Vagina (tissue), 2 donors: ENCODE data around the gene ASB18. TPM values are rescaled to one million over a fixed set of nuclear protein-coding genes. Genes with fewer than 3 reads are reported as not detected.

Source experiments
- DNase-seq, 2 donors: peaks; one replicate each; pipeline ENCODE4 v3.0.0-alpha.2; 2017; ENCODE audit errors: extremely low spot score in 2 of 2
- H3K27ac ChIP-seq: fragments of 200-600 bp; sonication (generic); one replicate; pipeline ENCODE4 v1.5.1; 2019
- H3K27me3 ChIP-seq: fragments of 200-600 bp; sonication (generic); one replicate; pipeline ENCODE4 v1.5.1; 2019
- H3K36me3 ChIP-seq, 2 donors: fragments of 200-600 bp; sonication (generic); one replicate each; pipeline ENCODE4 v1.5.1; 2017 to 2019
- H3K4me1 ChIP-seq: fragments of 200-600 bp; sonication (generic); one replicate; pipeline ENCODE4 v1.5.1; 2019
- H3K4me3 ChIP-seq, 2 donors: fragments of 200-600 bp; sonication (generic); 1 replicate in 1 of 2; 2 replicates in 1 of 2; pipeline ENCODE4 v1.5.1; 2016 to 2019
- H3K9me3 ChIP-seq: fragments of 200-600 bp; sonication (generic); one replicate; pipeline ENCODE4 v1.5.1; 2019
- CTCF ChIP-seq, 3 experiments: fragments of 450-650 bp in 2 of 3; fragments of 200-600 bp in 1 of 3; sonication (generic) in 1 of 3; IDR thresholded peaks; one replicate each; pipeline ENCODE4 v1.5.1; 2017 to 2019; ENCODE audit warnings: antibody characterized with exemption in 3 of 3, mild to moderate bottlenecking in 2 of 3, moderate library complexity in 2 of 3
- POLR2A ChIP-seq, 2 donors: fragments of 450-650 bp; IDR thresholded peaks; one replicate each; pipeline ENCODE4 v1.6.1; 2017; ENCODE audit warnings: antibody characterized with exemption in 2 of 2, mild to moderate bottlenecking in 2 of 2, moderate library complexity in 2 of 2
- POLR2AphosphoS5 ChIP-seq, 2 donors: sonication (generic); formaldehyde crosslinking; IDR thresholded peaks; one replicate each; pipeline ENCODE4 v1.9.0; 2017; ENCODE audit warnings: antibody characterized with exemption in 2 of 2, mild to moderate bottlenecking in 2 of 2, low read depth in 1 of 2; ENCODE audit not compliant: insufficient read depth in 1 of 2
- intact Hi-C: fragments of 100-400 bp; cut with DNase I; formaldehyde crosslinking; loops from one replicate; pipeline ENCODE4 v1.15.1; 2023
- total RNA-seq: library from RNA; depleted of rRNA; stranded (reverse); fragments of >200 nt; gene quantifications from one replicate; pipeline ENCODE4 v1.2.3, GENCODE V29; 2016

ASB18 gene
- total RNA-seq, 1 donor from 2014 or later, result not detected

- Histone ChIP-seq H3K27ac (no peak overlapping the region), H3K4me1 (no peaks in the 10 kb centered on the region), H3K4me3 (no peak overlapping the region), H3K27me3 (no peaks in the 10 kb centered on the region), H3K9me3 (no peaks in the 10 kb centered on the region), H3K36me3 (no peaks in the 10 kb centered on the region)
- TF ChIP-seq POLR2AphosphoS5 (IDR thresholded peaks at IDR 0.05; ENCODE audit: insufficient read depth in 1 of 2, low read depth in 1 of 2), result no peak
- TF ChIP-seq POLR2A (IDR thresholded peaks at IDR 0.05), result no peak
- TF ChIP-seq CTCF (IDR thresholded peaks at IDR 0.05), result no peak
- intact Hi-C loops, result no loop called here
- no peak for DNase-seq
These were observed 69.4 kb downstream of the ASB18 start for GRCh38 chr2:236194786-236195185.

GRCh38 chr2:236193026-236193425, 71.2 kb downstream of the ASB18 start:
- intact Hi-C loops, result no loop called here

GRCh38 chr2:236190674-236191073, 73.5 kb downstream of the ASB18 start:
- no peak for DNase-seq
- Histone ChIP-seq H3K4me1 (no peaks in the 10 kb centered on the region), H3K9me3 (no peaks in the 10 kb centered on the region), H3K4me3 (no peak overlapping the region), H3K27ac (no peak overlapping the region), H3K27me3 (no peaks in the 10 kb centered on the region), H3K36me3 (no peaks in the 10 kb centered on the region)
- intact Hi-C loops, result no loop called here
- TF ChIP-seq POLR2A (IDR thresholded peaks at IDR 0.05), result no peak
- no peak for TF ChIP-seq POLR2AphosphoS5 (IDR thresholded peaks at IDR 0.05; ENCODE audit: insufficient read depth in 1 of 2, low read depth in 1 of 2)
- TF ChIP-seq CTCF (IDR thresholded peaks at IDR 0.05), result no peak

More at GRCh38 chr2:236193026-236193425, 71.2 kb downstream of the ASB18 start:
- Histone ChIP-seq H3K36me3 (no peaks in the 10 kb centered on the region), H3K4me1 (no peaks in the 10 kb centered on the region), H3K27me3 (no peaks in the 10 kb centered on the region), H3K4me3 (no peak overlapping the region), H3K27ac (no peak overlapping the region), H3K9me3 (no peaks in the 10 kb centered on the region)
- DNase-seq, result no peak
- TF ChIP-seq CTCF (IDR thresholded peaks at IDR 0.05) (no peak), POLR2AphosphoS5 (IDR thresholded peaks at IDR 0.05; ENCODE audit: insufficient read depth in 1 of 2, low read depth in 1 of 2) (no peak), POLR2A (IDR thresholded peaks at IDR 0.05) (no peak)

- no peaks in the 10 kb centered on the region for H3K9me3 ChIP-seq
- no peak for DNase-seq
- H3K4me1 ChIP-seq, result no peaks in the 10 kb centered on the region
- H3K27ac ChIP-seq, result no peak overlapping the region
- H3K36me3 ChIP-seq, result no peaks in the 10 kb centered on the region
- TF ChIP-seq POLR2A (IDR thresholded peaks at IDR 0.05) (no peak), POLR2AphosphoS5 (IDR thresholded peaks at IDR 0.05; ENCODE audit: insufficient read depth in 1 of 2, low read depth in 1 of 2) (no peak), CTCF (IDR thresholded peaks at IDR 0.05) (no peak)
- intact Hi-C loops, result no loop called here
- no peak overlapping the region for H3K4me3 ChIP-seq
- H3K27me3 ChIP-seq, result peaks cover 7% of the 10 kb centered on the region
These were observed 79.5 kb downstream of the ASB18 start for GRCh38 chr2:236184701-236185100.

- Histone ChIP-seq H3K27me3 (peaks cover 31% of the 10 kb centered on the region), H3K4me3 (no peak overlapping the region), H3K27ac (no peak overlapping the region), H3K9me3 (no peaks in the 10 kb centered on the region), H3K4me1 (peaks cover 22% of the 10 kb centered on the region), H3K36me3 (no peaks in the 10 kb centered on the region)
- no peak for DNase-seq
- intact Hi-C loops, result no loop called here
- TF ChIP-seq CTCF (IDR thresholded peaks at IDR 0.05) (peak; percentile 49 to 62 (median 54)), POLR2A (IDR thresholded peaks at IDR 0.05) (no peak)
These were observed 83.3 kb downstream of the ASB18 start for GRCh38 chr2:236180831-236181453.
